Measurements from ENCODE around the gene ZNF133. TPM values are rescaled to one million over a fixed set of nuclear protein-coding genes. Genes with fewer than 3 reads are reported as not detected.
"Not testable (repeated sequence)": the region's sequence is repeated elsewhere in the genome, so short reads cannot be mapped to it uniquely, and the experiment has no call there.

Gene ZNF133
- 10.9 and 16.6 TPM in 2 replicates for total RNA-seq

- DNase-seq (ENCODE audit: low read depth in 2 of 2): peak; percentile 85 to 94
Measured at GRCh38 chr20:18287915-18288748, at the start of gene ZNF133. Gene ZNF133, plus strand, starts transcription at chr20:18288527. Its CDS starts 17,160 bp downstream, at chr20:18305687.

DNA sequence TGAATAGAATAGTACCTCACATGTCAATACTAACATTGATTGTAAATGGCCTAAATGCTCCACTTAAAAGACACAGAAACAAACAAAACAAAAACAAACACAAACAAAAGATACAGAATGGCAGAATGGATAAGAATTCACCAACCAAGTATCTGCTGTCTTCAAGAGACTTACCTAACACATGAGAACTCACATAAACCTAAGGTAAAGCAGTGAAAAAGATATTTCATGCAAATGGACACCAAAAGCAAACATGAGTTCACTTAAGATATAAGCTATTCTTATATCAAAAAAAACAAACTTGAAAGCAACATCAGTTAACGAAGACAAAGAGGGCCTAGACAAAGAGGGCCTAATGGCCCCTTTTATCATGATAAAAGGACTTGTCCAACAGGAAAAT is 47.3 kb upstream of the ZNF133 start:
- DNase-seq (ENCODE audit: low read depth in 2 of 2): no peak

- no peak for DNase-seq (ENCODE audit: low read depth in 2 of 2)
Measured at GRCh38 chr20:18243802-18244201, 44.5 kb upstream of the ZNF133 start.

DNA sequence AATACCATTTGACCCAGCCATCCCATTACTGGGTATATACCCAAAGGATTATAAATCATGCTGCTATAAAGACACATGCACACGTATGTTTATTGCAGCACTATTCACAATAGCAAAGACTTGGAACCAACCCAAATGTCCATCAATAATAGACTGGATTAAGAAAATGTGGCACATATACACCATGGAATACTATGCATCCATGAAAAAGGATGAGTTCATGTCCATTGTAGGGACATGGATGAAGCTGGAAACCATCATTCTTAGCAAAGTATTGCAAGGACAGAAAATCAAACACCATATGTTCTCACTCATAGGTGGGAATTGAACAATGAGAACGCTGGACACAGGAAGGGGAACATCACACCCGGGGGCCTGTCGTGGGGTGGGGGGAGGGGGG is 39.8 kb upstream of the ZNF133 start:
- DNase-seq (ENCODE audit: low read depth in 2 of 2): not testable (repeated sequence)

DNA sequence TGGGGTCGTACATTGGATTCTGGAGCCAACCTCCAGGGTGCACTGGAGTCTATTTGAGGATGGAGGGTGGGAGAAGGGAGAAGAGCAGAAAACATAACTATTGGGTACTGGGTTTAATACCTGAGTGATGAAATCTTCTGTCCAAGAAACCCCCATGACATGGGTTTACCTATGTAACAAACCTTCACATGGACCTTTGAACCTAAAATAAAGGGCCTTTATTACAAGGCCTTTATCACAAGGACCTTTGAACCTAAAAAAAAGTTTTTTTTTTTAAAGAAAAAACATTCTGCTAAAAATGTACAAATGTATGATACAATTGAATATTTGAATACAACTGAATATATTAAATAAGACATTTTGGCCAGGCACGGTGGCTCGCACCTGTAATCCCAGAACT is 38.1 kb upstream of the ZNF133 start:
- no peak for DNase-seq (ENCODE audit: low read depth in 2 of 2)

- no peak for DNase-seq (ENCODE audit: low read depth in 2 of 2)
Measured at GRCh38 chr20:18252597-18253451, 35.5 kb upstream of the ZNF133 start.

DNA sequence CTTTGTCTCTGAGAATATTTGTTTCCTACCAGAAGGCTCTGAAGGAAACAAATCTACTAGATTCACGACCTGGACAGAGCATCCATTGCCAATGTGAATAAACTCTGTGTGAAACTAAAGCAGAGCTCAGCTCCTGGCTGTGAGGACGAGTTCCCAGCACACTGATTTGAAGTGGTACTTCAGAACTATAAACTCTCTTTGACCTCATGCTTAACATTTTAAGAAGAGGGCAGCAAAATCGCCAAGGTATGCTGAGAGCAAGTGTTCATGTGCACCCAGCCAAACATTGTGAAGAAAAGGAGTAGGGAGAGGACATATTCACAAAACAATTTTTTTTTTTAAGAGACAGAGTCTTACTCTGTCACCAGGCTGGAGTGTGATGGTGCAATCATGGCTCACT is 33.7 kb upstream of the ZNF133 start:
- DNase-seq (ENCODE audit: low read depth in 2 of 2): no peak

GRCh38 chr20:18255526-18255925 is 32.8 kb upstream of the ZNF133 start:
- DNase-seq (ENCODE audit: low read depth in 2 of 2): no peak

DNA sequence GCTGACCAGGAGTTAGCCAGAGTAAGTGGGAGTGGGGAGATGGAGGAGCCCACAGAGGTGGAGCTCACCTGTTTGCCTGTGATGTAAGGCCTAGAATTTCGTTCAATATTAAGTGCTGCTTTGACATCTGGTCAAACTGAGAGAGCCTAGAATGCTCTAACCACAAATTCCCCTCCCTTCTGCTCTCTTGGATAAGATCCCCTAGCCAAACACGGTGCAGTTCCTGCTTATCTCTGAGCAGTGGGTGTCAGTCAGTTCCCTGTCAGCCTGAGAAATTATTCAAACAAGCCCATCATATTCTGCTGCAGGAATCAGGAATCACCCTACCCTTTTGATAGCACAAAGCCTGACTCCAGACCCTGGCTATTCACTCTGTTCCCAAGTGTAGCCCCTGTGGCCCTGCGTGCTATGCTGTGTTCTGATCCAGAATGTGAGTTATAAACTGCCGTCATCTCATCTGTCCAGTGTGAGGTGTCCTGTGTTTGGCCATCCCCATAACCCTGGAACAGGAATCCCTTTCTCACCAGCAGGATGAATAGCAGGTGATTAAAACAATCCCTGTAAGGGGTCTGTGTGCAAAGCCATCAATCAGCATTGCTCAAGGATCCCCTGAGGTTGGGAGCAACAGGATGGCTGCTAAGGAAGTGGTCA is 31.8 kb upstream of the ZNF133 start:
- DNase-seq (ENCODE audit: low read depth in 2 of 2): no peak

DNA sequence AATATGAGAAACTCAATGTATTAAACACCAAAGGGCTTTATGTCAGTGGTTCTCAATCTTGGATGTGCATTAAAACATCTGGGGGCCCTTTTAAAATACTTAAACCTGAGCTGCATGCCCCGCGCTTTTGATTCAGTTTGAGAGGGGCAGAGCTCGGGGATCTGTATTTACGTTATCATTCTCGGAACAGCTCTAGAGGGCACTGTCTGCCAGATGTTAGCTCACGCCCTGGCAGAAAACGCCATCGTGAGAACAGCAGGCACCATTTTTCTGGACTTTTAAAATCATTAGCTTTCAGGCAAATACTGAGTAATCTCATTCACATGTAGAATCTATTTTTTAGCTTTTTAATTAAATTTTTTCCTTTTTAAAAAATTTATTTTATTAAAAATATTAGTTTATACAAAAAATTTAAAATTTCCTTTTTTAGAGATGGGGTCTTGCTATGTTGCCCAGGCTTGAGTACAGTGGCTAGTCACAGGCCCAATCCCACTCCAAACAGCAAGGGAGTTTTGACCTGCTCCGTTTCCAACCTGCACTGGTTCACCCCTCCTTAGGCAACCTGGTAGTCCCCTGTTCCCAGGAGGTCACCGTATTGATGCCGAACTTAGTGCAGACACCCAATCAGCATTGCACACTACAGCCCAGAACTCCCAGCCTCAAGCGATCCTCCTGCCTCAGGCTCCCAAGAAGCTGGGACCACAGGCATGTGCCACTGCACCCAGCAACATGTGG is 30.0 kb upstream of the ZNF133 start:
- no peak for DNase-seq (ENCODE audit: low read depth in 2 of 2)

DNA sequence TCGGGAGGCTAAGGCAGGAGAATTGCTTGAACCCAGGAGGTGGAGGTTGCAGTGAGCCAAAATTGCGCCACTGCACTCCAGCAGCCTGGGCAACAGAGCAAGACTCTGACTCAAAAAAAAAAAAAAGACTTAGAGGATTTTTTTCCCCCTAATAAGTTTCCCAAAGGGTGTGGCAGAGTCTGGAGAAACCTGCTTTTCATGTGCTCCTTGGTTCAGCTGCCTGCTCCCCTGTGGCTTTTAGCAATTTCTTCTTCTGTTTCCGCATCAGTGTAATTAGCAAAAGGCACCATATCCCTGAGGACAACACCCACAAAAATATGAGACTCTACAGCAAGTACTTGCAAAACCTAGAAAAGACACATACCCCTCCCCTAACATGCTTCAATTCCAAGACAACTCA is 28.6 kb upstream of the ZNF133 start:
- no peak for DNase-seq (ENCODE audit: low read depth in 2 of 2)

DNA sequence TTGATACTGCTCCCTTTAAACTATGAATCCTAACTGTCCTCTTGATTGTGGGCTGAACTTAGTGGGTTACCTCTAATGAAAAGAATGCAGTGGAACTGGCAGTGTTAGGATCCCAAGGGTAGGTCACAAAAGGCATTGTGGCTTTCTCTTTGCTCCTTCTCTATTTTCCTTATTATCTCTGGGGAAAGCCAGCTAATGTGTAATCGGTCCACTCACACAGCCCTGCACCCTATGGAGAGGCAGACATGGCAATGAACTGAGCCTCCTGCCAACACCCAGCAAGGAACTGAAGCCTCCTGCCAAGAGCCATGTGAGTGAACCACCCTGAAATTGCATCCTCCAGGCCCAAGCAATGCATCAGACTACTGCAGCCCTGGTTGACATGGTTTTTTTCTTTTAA is 24.6 kb upstream of the ZNF133 start:
- DNase-seq (ENCODE audit: low read depth in 2 of 2): no peak

GRCh38 chr20:18265441-18265840 is 22.9 kb upstream of the ZNF133 start:
- no peak for DNase-seq (ENCODE audit: low read depth in 2 of 2)

DNA sequence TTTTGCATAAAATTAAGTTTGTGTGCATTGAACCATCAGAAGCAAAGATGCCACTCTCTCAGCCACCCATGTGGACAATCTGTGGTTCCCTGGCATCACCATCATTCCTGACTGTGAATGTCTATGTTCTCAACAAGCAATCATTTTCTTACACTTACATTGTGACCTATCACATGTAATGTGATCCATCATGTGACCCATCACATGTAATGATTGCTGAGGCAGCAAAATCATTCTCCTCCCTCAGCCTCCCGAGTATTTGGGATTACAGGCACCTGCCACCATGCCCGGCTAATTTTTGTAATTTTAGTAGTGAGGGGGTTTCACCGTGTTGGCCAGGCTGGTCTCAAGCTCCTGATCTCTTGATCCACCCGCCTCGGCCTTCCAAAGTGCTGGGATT is 22.0 kb upstream of the ZNF133 start:
- DNase-seq (ENCODE audit: low read depth in 2 of 2): no peak

DNA sequence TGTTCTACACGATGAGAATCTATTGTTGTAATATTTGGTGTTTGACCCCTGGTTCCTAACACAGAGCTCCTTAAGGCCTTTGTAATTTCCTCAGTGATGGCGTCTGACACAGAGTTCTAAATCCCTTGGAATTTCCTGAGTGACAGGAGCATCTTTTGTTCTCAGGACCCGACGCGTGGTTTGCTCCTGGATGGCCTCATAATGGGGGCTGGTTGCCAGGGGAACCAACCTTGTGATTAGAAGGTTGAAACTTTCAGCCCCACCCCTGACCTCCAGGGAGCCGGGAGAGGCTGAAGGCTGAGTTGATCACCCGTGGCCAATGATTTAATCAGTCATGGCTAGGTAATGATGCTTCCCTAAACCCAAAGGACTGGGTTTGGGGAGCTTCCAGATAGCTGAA is 20.5 kb upstream of the ZNF133 start:
- DNase-seq (ENCODE audit: low read depth in 2 of 2): peak in 1 of 2 donors; percentile 19

DNA sequence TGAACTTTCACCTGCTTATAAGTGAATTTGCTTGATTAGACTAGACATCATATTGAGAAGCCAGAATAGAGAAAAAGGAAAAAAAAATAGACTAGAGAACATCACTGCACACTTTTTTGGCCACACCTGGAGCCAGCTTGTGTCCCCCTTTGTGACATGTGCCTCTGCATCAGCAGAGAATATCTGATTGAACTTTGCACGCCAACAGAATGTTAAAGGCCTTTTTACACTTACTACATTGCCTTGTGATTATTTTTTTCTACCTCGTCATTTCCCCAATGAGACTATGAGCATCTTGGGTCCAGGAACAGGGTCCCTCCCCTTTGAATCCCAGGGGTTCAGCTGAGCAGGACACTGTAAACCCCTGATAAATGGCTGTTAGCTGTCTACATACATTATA is 17.2 kb upstream of the ZNF133 start:
- DNase-seq (ENCODE audit: low read depth in 2 of 2): no peak

- no peak for DNase-seq (ENCODE audit: low read depth in 2 of 2)
Measured at GRCh38 chr20:18272451-18272850, 15.9 kb upstream of the ZNF133 start.

GRCh38 chr20:18273738-18274137 is 14.6 kb upstream of the ZNF133 start:
- DNase-seq (ENCODE audit: low read depth in 2 of 2): no peak

DNA sequence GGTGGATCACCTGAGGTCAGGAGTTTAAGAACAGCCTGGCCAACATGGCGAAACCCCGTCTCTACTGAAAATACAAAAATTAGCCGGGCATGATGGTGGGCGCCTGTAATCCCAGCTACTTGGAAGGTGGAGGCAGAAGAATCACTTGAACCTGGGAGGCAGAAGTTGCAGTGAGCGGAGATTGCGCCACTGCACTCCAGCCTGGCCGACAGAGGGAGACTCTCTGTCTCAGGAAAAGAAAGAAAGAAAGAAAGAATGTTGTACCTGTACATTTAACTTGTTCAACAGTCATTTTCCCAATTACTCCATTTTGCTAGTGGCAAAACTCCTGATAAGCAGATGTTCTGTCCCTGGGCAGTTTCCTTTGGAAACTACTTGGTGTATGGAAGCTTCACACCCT is 12.4 kb upstream of the ZNF133 start:
- not testable (repeated sequence) for DNase-seq (ENCODE audit: low read depth in 2 of 2)

DNA sequence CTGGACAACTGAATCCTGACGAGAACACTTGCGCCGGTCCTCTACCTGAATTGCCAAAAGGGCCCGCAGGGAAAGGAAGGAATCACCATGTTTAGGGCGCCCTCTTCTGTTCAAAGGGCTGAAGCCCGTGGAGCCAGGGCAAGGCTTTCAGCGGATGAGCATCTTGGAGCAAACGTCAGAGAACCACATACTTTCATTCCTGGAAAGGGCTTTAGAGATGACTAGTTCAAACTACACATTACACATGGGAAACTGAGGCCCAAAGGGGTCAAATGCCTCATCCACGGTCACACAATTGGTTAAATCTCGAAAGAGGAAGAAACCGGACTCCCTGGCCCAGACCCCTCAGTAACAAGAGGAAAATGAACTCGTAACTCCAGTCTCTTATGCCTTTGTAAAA is 11.5 kb upstream of the ZNF133 start:
- DNase-seq (ENCODE audit: low read depth in 2 of 2): peak; percentile 32 to 63

DNA sequence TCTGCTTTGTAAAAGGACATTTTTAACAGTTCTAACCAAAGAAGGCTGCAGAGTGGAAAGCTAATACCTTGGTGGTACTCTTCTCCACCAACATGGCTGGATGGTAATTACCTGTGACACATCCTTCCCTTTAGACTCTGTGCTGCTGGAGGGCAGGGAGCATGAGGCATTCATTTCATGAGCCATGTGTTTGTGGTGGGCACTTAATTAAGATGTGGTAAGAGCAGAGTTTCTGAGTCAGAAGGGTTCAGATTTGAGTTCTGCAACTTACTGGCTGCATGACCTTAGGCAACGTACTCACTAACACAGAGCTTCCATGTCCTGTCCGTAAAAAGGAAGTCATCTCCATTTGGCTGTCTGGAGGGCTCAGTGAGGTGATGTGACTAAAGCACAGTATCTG is 9.1 kb upstream of the ZNF133 start:
- DNase-seq (ENCODE audit: low read depth in 2 of 2): no peak
